ENCODE measurements around the gene YPEL4.

The YPEL4 gene

GRCh38 chr11:57648801-57649735, 644 bp downstream of the YPEL4 start:
- no peak for DNase-seq

GRCh38 chr11:57647960-57648800, 1.5 kb downstream of the YPEL4 start:
- DNase-seq = no peak

- DNase-seq = no peak
These were observed 2.3 kb downstream of the YPEL4 start for GRCh38 chr11:57647372-57647771.

- no peak for DNase-seq
These were observed 2.9 kb downstream of the YPEL4 start for GRCh38 chr11:57646799-57647303.

- no peak for DNase-seq
These were observed 3.4 kb downstream of the YPEL4 start for GRCh38 chr11:57646194-57646798.

GRCh38 chr11:57645689-57646085, 4.0 kb downstream of the YPEL4 start:
- DNase-seq = no peak

- DNase-seq = peak; percentile 40
These were observed 4.7 kb downstream of the YPEL4 start for GRCh38 chr11:57644748-57645688.

- DNase-seq = no peak
These were observed 5.9 kb downstream of the YPEL4 start for GRCh38 chr11:57643802-57644201.

- no peak for DNase-seq
These were observed 8.5 kb downstream of the YPEL4 start for GRCh38 chr11:57641011-57641807.

- no peak for DNase-seq
These were observed 9.5 kb downstream of the YPEL4 start for GRCh38 chr11:57640068-57640800.

GRCh38 chr11:57639321-57640067, 10.2 kb downstream of the YPEL4 start:
- no peak for DNase-seq

GRCh38 chr11:57638811-57639320, 10.8 kb downstream of the YPEL4 start:
- no peak for DNase-seq

GRCh38 chr11:57638005-57638781, 11.5 kb downstream of the YPEL4 start:
- peak; percentile 73 for DNase-seq

GRCh38 chr11:57637626-57638004, 12.1 kb downstream of the YPEL4 start:
- no peak for DNase-seq

GRCh38 chr11:57635246-57635645, 14.5 kb downstream of the YPEL4 start:
- DNase-seq = no peak

- no peak for DNase-seq
These were observed 15.4 kb downstream of the YPEL4 start for GRCh38 chr11:57634311-57634710.

GRCh38 chr11:57633394-57634070, 16.2 kb downstream of the YPEL4 start:
- DNase-seq = no peak

GRCh38 chr11:57632116-57632515, 17.6 kb downstream of the YPEL4 start:
- no peak for DNase-seq

Data from NCI-H774 (cell line).